Neuronal stem cell (in vitro differentiated cells): ENCODE results near the gene CNOT9.

Source experiments
- DNase-seq: peaks from one replicate; pipeline ENCODE4 v3.0.0-alpha.2; 2013; ENCODE audit warnings: low spot score
- H2AFZ ChIP-seq: one replicate; pipeline ENCODE4 v1.6.1; 2013; ENCODE audit warnings: mild to moderate bottlenecking, low read length, inconsistent platforms
- H2AK5ac ChIP-seq: 2 replicates; pipeline ENCODE4 v1.6.1; 2013; ENCODE audit warnings: low read depth, mild to moderate bottlenecking, inconsistent platforms, low read length, moderate library complexity, mixed read lengths
- H2BK120ac ChIP-seq: 2 replicates; pipeline ENCODE4 v1.6.1; 2013; ENCODE audit warnings: low read depth, mild to moderate bottlenecking, inconsistent platforms, low read length, moderate library complexity, mixed read lengths
- H2BK12ac ChIP-seq: one replicate; pipeline ENCODE4 v1.6.1; 2013; ENCODE audit warnings: low read length, inconsistent platforms
- H2BK15ac ChIP-seq: 2 replicates; pipeline ENCODE4 v1.6.1; 2013; ENCODE audit warnings: mild to moderate bottlenecking, low read length, inconsistent platforms, mixed read lengths
- H2BK5ac ChIP-seq: one replicate; pipeline ENCODE4 v1.6.1; 2013; ENCODE audit warnings: inconsistent platforms, mild to moderate bottlenecking, low read length, moderate library complexity
- H3K14ac ChIP-seq: one replicate; pipeline ENCODE4 v1.6.1; 2013; ENCODE audit warnings: low read length, inconsistent platforms
- H3K18ac ChIP-seq: 2 replicates; pipeline ENCODE4 v1.6.1; 2013; ENCODE audit warnings: low read length, inconsistent platforms
- H3K23ac ChIP-seq: 2 replicates; pipeline ENCODE4 v1.6.1; 2013; ENCODE audit warnings: low read depth, mild to moderate bottlenecking, mixed read lengths, low read length, inconsistent platforms; ENCODE audit not compliant: poor library complexity
- H3K27ac ChIP-seq: replicated peaks from 3 replicates; pipeline ENCODE4 v1.5.1; 2013; ENCODE audit warnings: low read length, inconsistent platforms
- H3K27me3 ChIP-seq, 3 experiments: 2 replicates each; pipeline ENCODE4 v1.6.1; 2013; ENCODE audit warnings: low read length in 3 of 3, mild to moderate bottlenecking in 2 of 3, inconsistent platforms in 1 of 3, low read depth in 1 of 3, mixed read lengths in 1 of 3, moderate library complexity in 1 of 3; ENCODE audit not compliant: control insufficient read depth in 3 of 3, insufficient read depth in 3 of 3
- H3K36me3 ChIP-seq, 2 donors: replicated peaks in 1 of 2; 2 replicates each; pipeline ENCODE4 v1.6.1; 2013; ENCODE audit warnings: low read length in 2 of 2; ENCODE audit not compliant: control insufficient read depth in 2 of 2, insufficient read depth in 2 of 2
- H3K4ac ChIP-seq: 2 replicates; pipeline ENCODE4 v1.6.1; 2013; ENCODE audit warnings: inconsistent platforms, mild to moderate bottlenecking, low read length, moderate library complexity
- H3K4me1 ChIP-seq, 2 donors: 1 replicate in 1 of 2; 2 replicates in 1 of 2; pipeline ENCODE4 v1.6.1; 2013; ENCODE audit warnings: low read length in 2 of 2, low read depth in 1 of 2; ENCODE audit not compliant: control insufficient read depth in 2 of 2, insufficient read depth in 1 of 2
- H3K4me2 ChIP-seq: one replicate; pipeline ENCODE4 v1.6.1; 2013; ENCODE audit warnings: mild to moderate bottlenecking, low read length, inconsistent platforms; ENCODE audit not compliant: insufficient read depth, poor library complexity, severe bottlenecking
- H3K4me3 ChIP-seq, 2 donors: 2 replicates each; pipeline ENCODE4 v1.5.1; 2013; ENCODE audit warnings: low read length in 2 of 2, mild to moderate bottlenecking in 2 of 2, inconsistent platforms in 1 of 2, moderate library complexity in 1 of 2
- H3K79me1 ChIP-seq: one replicate; pipeline ENCODE4 v1.6.1; 2013; ENCODE audit warnings: low read depth, mild to moderate bottlenecking, inconsistent platforms, low read length, moderate library complexity
- H3K9ac ChIP-seq: one replicate; pipeline ENCODE4 v1.6.1; 2013; ENCODE audit warnings: mild to moderate bottlenecking, low read depth, low read length, inconsistent platforms; ENCODE audit not compliant: poor library complexity
- H3K9me3 ChIP-seq, 2 donors: replicated peaks in 1 of 2; 2 replicates each; pipeline versions ENCODE3 to v1.6.1; 2013; ENCODE audit warnings: low read length in 2 of 2, mild to moderate bottlenecking in 2 of 2, inconsistent platforms in 1 of 2, low read depth in 1 of 2, mixed read lengths in 1 of 2, moderate library complexity in 1 of 2; ENCODE audit not compliant: control insufficient read depth in 2 of 2, insufficient read depth in 1 of 2
- H4K8ac ChIP-seq: one replicate; pipeline ENCODE4 v1.6.1; 2013; ENCODE audit warnings: low read depth, mild to moderate bottlenecking, inconsistent platforms, low read length, moderate library complexity
- H4K91ac ChIP-seq: one replicate; pipeline ENCODE4 v1.6.1; 2013; ENCODE audit warnings: low read length, low read depth, mild to moderate bottlenecking, inconsistent platforms; ENCODE audit not compliant: poor library complexity
- WGBS, 2 donors: extraction: QIAGEN DNeasy Blood & Tissue Kit; methylation state at CpG; one replicate each; pipeline ENCODE4 v1.1.7; 2013; ENCODE audit warnings: missing lambda C conversion rate in 2 of 2, mixed read lengths in 1 of 2; ENCODE audit not compliant: insufficient read length in 2 of 2, insufficient replicate concordance in 1 of 2; ENCODE audit errors: extremely low coverage in 2 of 2; 5-methylcytosine and 5-hydroxymethylcytosine counted together

CNOT9 gene

GRCh38 chr2:218615868-218616315 lies 47.3 kb downstream of the CNOT9 start:
- H3K4me2 ChIP-seq: no peak overlapping the region
- WGBS, 2 donors: no CpG with 5 or more reads among the region's 6 CpGs
- no peak overlapping the region for H2BK5ac ChIP-seq

GRCh38 chr2:218618102-218618860 lies 49.6 kb downstream of the CNOT9 start:
- no peak for DNase-seq
- H3K4me1 ChIP-seq: no peaks in the 10 kb centered on the region
- no peak overlapping the region for H3K4ac ChIP-seq
- peak overlapping the region; percentile 11 for H3K18ac ChIP-seq
- H3K23ac ChIP-seq: no peak overlapping the region
- no peaks in the 10 kb centered on the region for H3K36me3 ChIP-seq
- no peak overlapping the region for H2BK15ac ChIP-seq
- H4K91ac ChIP-seq: no peak overlapping the region
- H2BK12ac ChIP-seq: no peak overlapping the region
- no peak overlapping the region for H3K27ac ChIP-seq
- no peak overlapping the region for H3K14ac ChIP-seq
- no peak overlapping the region for H3K9ac ChIP-seq
- H2AK5ac ChIP-seq: no peak overlapping the region
- no peaks in the 10 kb centered on the region for H3K27me3 ChIP-seq
- H2AFZ ChIP-seq: no peak overlapping the region
- no peak overlapping the region for H3K4me2 ChIP-seq
- H3K79me1 ChIP-seq: no peaks in the 10 kb centered on the region
- H2BK5ac ChIP-seq: no peak overlapping the region
- no peak overlapping the region for H3K4me3 ChIP-seq
- H3K9me3 ChIP-seq: no peaks in the 10 kb centered on the region
- no peak overlapping the region for H4K8ac ChIP-seq
- H2BK120ac ChIP-seq: no peak overlapping the region
- no CpG with 5 or more reads among the region's 9 CpGs for WGBS, 2 donors

More at GRCh38 chr2:218615868-218616315, 47.3 kb downstream of the CNOT9 start:
- no peak overlapping the region for H3K14ac ChIP-seq
- no peak overlapping the region for H4K91ac ChIP-seq
- no peak overlapping the region for H2AFZ ChIP-seq
- H3K18ac ChIP-seq: peak overlapping the region; percentile 70
- H3K23ac ChIP-seq: no peak overlapping the region
- H3K27ac ChIP-seq: no peak overlapping the region
- no peak overlapping the region for H3K4ac ChIP-seq
- no peaks in the 10 kb centered on the region for H3K79me1 ChIP-seq
- H3K9me3 ChIP-seq: no peaks in the 10 kb centered on the region
- no peak overlapping the region for H2BK15ac ChIP-seq
- H3K36me3 ChIP-seq: no peaks in the 10 kb centered on the region
- H2AK5ac ChIP-seq: no peak overlapping the region
- no peak for DNase-seq
- no peaks in the 10 kb centered on the region for H3K4me1 ChIP-seq
- no peak overlapping the region for H2BK120ac ChIP-seq
- H4K8ac ChIP-seq: no peak overlapping the region
- no peak overlapping the region for H2BK12ac ChIP-seq
- no peaks in the 10 kb centered on the region for H3K27me3 ChIP-seq
- H3K4me3 ChIP-seq: no peak overlapping the region
- no peak overlapping the region for H3K9ac ChIP-seq

GRCh38 chr2:218621007-218621406 lies 52.4 kb downstream of the CNOT9 start:
- WGBS, 2 donors: no CpG with 5 or more reads among the region's 7 CpGs
- H3K14ac ChIP-seq: no peak overlapping the region
- no peaks in the 10 kb centered on the region for H3K9me3 ChIP-seq

GRCh38 chr2:218622606-218623365 lies 54.1 kb downstream of the CNOT9 start:
- no peak overlapping the region for H2BK12ac ChIP-seq
- H2BK5ac ChIP-seq: no peak overlapping the region
- no peak overlapping the region for H3K14ac ChIP-seq
- no peak for DNase-seq
- H3K27ac ChIP-seq: no peak overlapping the region
- H3K23ac ChIP-seq: no peak overlapping the region
- H3K9ac ChIP-seq: no peak overlapping the region
- H3K9me3 ChIP-seq: no peaks in the 10 kb centered on the region
- no peaks in the 10 kb centered on the region for H3K27me3 ChIP-seq
- no peak overlapping the region for H3K4me2 ChIP-seq
- no peak overlapping the region for H3K4me3 ChIP-seq
- no peak overlapping the region for H4K8ac ChIP-seq
- H3K79me1 ChIP-seq: no peaks in the 10 kb centered on the region
- H2BK15ac ChIP-seq: no peak overlapping the region
- no CpG with 5 or more reads among the region's 7 CpGs for WGBS, 2 donors
- H2AFZ ChIP-seq: no peak overlapping the region
- H3K18ac ChIP-seq: no peak overlapping the region
- no peak overlapping the region for H2AK5ac ChIP-seq
- no peak overlapping the region for H3K4ac ChIP-seq
- H3K4me1 ChIP-seq: no peaks in the 10 kb centered on the region
- H3K36me3 ChIP-seq: no peaks in the 10 kb centered on the region
- H4K91ac ChIP-seq: no peak overlapping the region
- H2BK120ac ChIP-seq: no peak overlapping the region

More at GRCh38 chr2:218621007-218621406, 52.4 kb downstream of the CNOT9 start:
- H3K27ac ChIP-seq: no peak overlapping the region
- no peak overlapping the region for H3K9ac ChIP-seq
- no peak overlapping the region for H4K91ac ChIP-seq
- no peak overlapping the region for H2BK5ac ChIP-seq
- H2BK15ac ChIP-seq: no peak overlapping the region
- H2AK5ac ChIP-seq: no peak overlapping the region
- no peak overlapping the region for H3K4me2 ChIP-seq
- no peak overlapping the region for H3K4ac ChIP-seq
- no peak overlapping the region for H2BK12ac ChIP-seq
- H4K8ac ChIP-seq: no peak overlapping the region
- no peak for DNase-seq
- no peaks in the 10 kb centered on the region for H3K4me1 ChIP-seq
- no peak overlapping the region for H3K18ac ChIP-seq
- H3K27me3 ChIP-seq: no peaks in the 10 kb centered on the region
- H2BK120ac ChIP-seq: no peak overlapping the region
- H3K4me3 ChIP-seq: no peak overlapping the region
- no peak overlapping the region for H3K23ac ChIP-seq
- H3K36me3 ChIP-seq: no peaks in the 10 kb centered on the region
- no peak overlapping the region for H2AFZ ChIP-seq
- H3K79me1 ChIP-seq: no peaks in the 10 kb centered on the region
